ENCODE data around the gene DAPK2. TPM values are rescaled to one million over a fixed set of nuclear protein-coding genes. Genes with fewer than 3 reads are reported as not detected.

The DAPK2 gene
- total RNA-seq, 4 donors from 2014 or later: 47.4 to 105 (median 78.7) TPM

DNA sequence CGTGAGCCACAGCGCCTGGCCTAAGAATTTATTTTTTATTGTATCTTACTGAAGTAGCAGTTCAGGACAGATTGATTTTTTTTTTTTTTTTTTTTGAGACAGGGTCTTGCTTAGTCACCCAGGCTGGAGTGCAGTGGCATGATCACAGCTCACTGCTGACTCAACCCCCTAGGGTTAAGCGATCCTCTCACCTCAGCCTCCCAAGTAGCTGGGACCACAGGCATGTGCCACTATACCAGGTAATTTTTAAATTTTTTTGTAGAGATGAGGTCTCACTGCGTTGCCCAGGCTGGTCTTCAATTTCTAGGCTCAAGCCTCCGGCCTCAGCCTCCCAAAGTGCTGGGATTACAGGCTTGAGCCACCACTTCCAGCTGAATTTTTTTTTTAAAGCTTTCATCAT lies 112.8 kb downstream of the DAPK2 start:
- TF ChIP-seq POLR2A (IDR thresholded peaks at IDR 0.05): no peak
- no peak for TF ChIP-seq CTCF (IDR thresholded peaks at IDR 0.05)
- intact Hi-C loops (cut with DNase I): no loop called here
- Histone ChIP-seq H3K4me3 (replicated peaks in 1 of 3) (no peak overlapping the region), H3K4me1 (peaks cover 7 to 11% of the 10 kb centered on the region in 2 donors), H3K27me3 (no peaks in the 10 kb centered on the region), H3K9me3 (no peaks in the 10 kb centered on the region), H3K27ac (no peak overlapping the region), H3K36me3 (peaks cover 0 to under 1% of the 10 kb centered on the region in 2 donors)
- DNase-seq: no peak
- 96 to 98% methylated on average over 5 of the region's 5 CpGs for WGBS, 2 donors

GRCh38 chr15:63931556-63931955 lies 114.7 kb downstream of the DAPK2 start:
- intact Hi-C loops (cut with DNase I): no loop called here
- 89 to 98% methylated on average over 4 of the region's 4 CpGs for WGBS, 2 donors
- H3K9me3 ChIP-seq: no peaks in the 10 kb centered on the region
- peak overlapping the region in 1 of 3 donors; percentile 0 for H3K27ac ChIP-seq
- DNase-seq: no peak
- peaks cover 0 to 6% of the 10 kb centered on the region in 2 donors for H3K4me1 ChIP-seq
- H3K4me3 ChIP-seq (replicated peaks in 1 of 3): no peak overlapping the region
- peaks cover 2 to 4% of the 10 kb centered on the region in 2 donors for H3K36me3 ChIP-seq
- TF ChIP-seq POLR2A (IDR thresholded peaks at IDR 0.05) (no peak), CTCF (IDR thresholded peaks at IDR 0.05) (no peak)
- H3K27me3 ChIP-seq: no peaks in the 10 kb centered on the region

- H3K27me3 ChIP-seq: no peaks in the 10 kb centered on the region
- DNase-seq: no peak
- H3K27ac ChIP-seq: peak overlapping the region in 1 of 3 donors; percentile 0
- intact Hi-C loops (cut with DNase I): no loop called here
- peaks cover 0 to 6% of the 10 kb centered on the region in 2 donors for H3K4me1 ChIP-seq
- TF ChIP-seq POLR2A (IDR thresholded peaks at IDR 0.05) (no peak), CTCF (IDR thresholded peaks at IDR 0.05) (no peak)
- WGBS, 2 donors: 93 to 96% methylated on average over 7 of the region's 7 CpGs
- H3K4me3 ChIP-seq (replicated peaks in 1 of 3): no peak overlapping the region
- peaks cover 4 to 6% of the 10 kb centered on the region in 2 donors for H3K36me3 ChIP-seq
- no peaks in the 10 kb centered on the region for H3K9me3 ChIP-seq
Measured at GRCh38 chr15:63930034-63930433, 116.3 kb downstream of the DAPK2 start.

- no peak overlapping the region for H3K4me3 ChIP-seq (replicated peaks in 1 of 3)
- no peaks in the 10 kb centered on the region for H3K9me3 ChIP-seq
- peaks cover 4 to 7% of the 10 kb centered on the region in 2 donors for H3K36me3 ChIP-seq
- intact Hi-C loops (cut with DNase I): no loop called here
- no peaks in the 10 kb centered on the region for H3K27me3 ChIP-seq
- H3K4me1 ChIP-seq: peaks cover 0 to 20% of the 10 kb centered on the region in 2 donors
- H3K27ac ChIP-seq: peak overlapping the region in 1 of 3 donors; percentile 50
- WGBS, 2 donors: 96 to 97% methylated on average over 2 of the region's 2 CpGs
- TF ChIP-seq CTCF (IDR thresholded peaks at IDR 0.05): no peak
- DNase-seq: no peak
Measured at GRCh38 chr15:63928185-63928842, 118.0 kb downstream of the DAPK2 start.
